Activated effector memory CD4-positive, alpha-beta T cell treated with Interleukin-2 at 50 U/mL for 16 hours (primary cell): ENCODE results near the gene SLFN12L.
"Not testable (repeated sequence)": the region's sequence is repeated elsewhere in the genome, so short reads cannot be mapped to it uniquely, and the experiment has no call there.

Experiments
- DNase-seq: peaks from one replicate; pipeline ENCODE4 v3.0.0-alpha.2; 2020

SLFN12L gene

GRCh38 chr17:35493040-35493439 lies 44.4 kb downstream of the SLFN12L start:
- DNase-seq, result no peak

GRCh38 chr17:35491417-35491816 lies 46.1 kb downstream of the SLFN12L start:
- no peak for DNase-seq

GRCh38 chr17:35489944-35490343 lies 47.5 kb downstream of the SLFN12L start:
- DNase-seq, result no peak

GRCh38 chr17:35488991-35489390 lies 48.5 kb downstream of the SLFN12L start:
- no peak for DNase-seq

GRCh38 chr17:35486920-35487732 lies 50.4 kb downstream of the SLFN12L start:
- DNase-seq, result peak; percentile 57

- no peak for DNase-seq
Measured at GRCh38 chr17:35479271-35479670, 58.2 kb downstream of the SLFN12L start.

- DNase-seq, result no peak
Measured at GRCh38 chr17:35477248-35477647, 60.2 kb downstream of the SLFN12L start.

- DNase-seq, result no peak
Measured at GRCh38 chr17:35476283-35476820, 61.1 kb downstream of the SLFN12L start.

- DNase-seq, result no peak
Measured at GRCh38 chr17:35468475-35468874, 69.0 kb downstream of the SLFN12L start.

- DNase-seq, result peak; percentile 25
Measured at GRCh38 chr17:35467824-35468223, 69.7 kb downstream of the SLFN12L start.

GRCh38 chr17:35460354-35460851 lies 77.1 kb downstream of the SLFN12L start:
- peak; percentile 46 for DNase-seq

- not testable (repeated sequence) for DNase-seq
Measured at GRCh38 chr17:35454035-35454434, 83.4 kb downstream of the SLFN12L start.

- DNase-seq, result no peak
Measured at GRCh38 chr17:35453171-35453570, 84.3 kb downstream of the SLFN12L start.

- no peak for DNase-seq
Measured at GRCh38 chr17:35449371-35449931, 88.0 kb downstream of the SLFN12L start.

- no peak for DNase-seq
Measured at GRCh38 chr17:35448899-35449227, 88.6 kb downstream of the SLFN12L start.

GRCh38 chr17:35448214-35448898 lies 89.1 kb downstream of the SLFN12L start, which contains the start of gene SLFN13:
SLFN13 (minus strand) TSS chr17:35448766; CDS start chr17:35445680, 3,086 bp downstream.
- peak; percentile 69 for DNase-seq

GRCh38 chr17:35447499-35447898 lies 90.0 kb downstream of the SLFN12L start:
- DNase-seq, result no peak

- no peak for DNase-seq
Measured at GRCh38 chr17:35438433-35438832, 99.0 kb downstream of the SLFN12L start.

GRCh38 chr17:35433075-35433894 lies 104.2 kb downstream of the SLFN12L start:
- peak; percentile 32 for DNase-seq

- peak; percentile 25 for DNase-seq
Measured at GRCh38 chr17:35432176-35433074, 105.1 kb downstream of the SLFN12L start, which contains the start of gene SLFN12. SLFN12 (minus strand) TSS chr17:35432500; CDS start chr17:35423028, 9,472 bp downstream.

GRCh38 chr17:35429702-35430101 lies 107.8 kb downstream of the SLFN12L start:
- no peak for DNase-seq
